H1 (cell line): ENCODE data around the gene CEP72. TPM values are rescaled to one million over a fixed set of nuclear protein-coding genes. Genes with fewer than 3 reads are reported as not detected.

Experiments
- BCL11A ChIP-seq, 2 experiments: IDR thresholded peaks; one replicate each; pipeline ENCODE4 v1.6.1; 2011; ENCODE audit warnings: low read depth in 2 of 2, low read length in 2 of 2, mild to moderate bottlenecking in 2 of 2
- BRCA1 ChIP-seq: IDR thresholded peaks from 2 replicates; pipeline ENCODE4 v1.6.1; 2012; ENCODE audit warnings: low read depth, low read length, improper control_type of control experiment
- CHD2 ChIP-seq: IDR thresholded peaks from 2 replicates; pipeline ENCODE4 v1.6.1; 2012; ENCODE audit warnings: low read length, improper control_type of control experiment
- CTCF ChIP-seq, 3 experiments: IDR thresholded peaks; 1 replicate in 2 of 3; 2 replicates in 1 of 3; pipeline versions ENCODE4 v1.5.1 to v1.6.1; 2011; ENCODE audit warnings: low read length in 3 of 3, mild to moderate bottlenecking in 3 of 3, inconsistent platforms in 2 of 3, low read depth in 1 of 3, moderate library complexity in 1 of 3; ENCODE audit not compliant: insufficient read depth in 1 of 3; ENCODE audit errors: control extremely low read depth in 1 of 3
- JUND ChIP-seq: IDR thresholded peaks from 2 replicates; pipeline ENCODE4 v1.6.1; 2011; ENCODE audit warnings: mild to moderate bottlenecking, improper control_type of control experiment, low read length
- polyA plus RNA-seq, 7 experiments: library from polyadenylated mRNA; depleted of rRNA in 3 of 7; stranded (reverse) in 5 of 7; unstranded in 2 of 7; fragments of >200 nt in 5 of 7; fragments of 200-250 nt in 2 of 7; gene quantifications; 1 replicate in 5 of 7; 2 replicates in 1 of 7; 4 replicates in 1 of 7; pipeline versions ENCODE4 v1.2.1 to v1.2.3, GENCODE V29; 2011 to 2013; ENCODE audit warnings: missing spikeins in 2 of 7, mixed read lengths in 2 of 7
- total RNA-seq: library from RNA; stranded (reverse); fragmentation: NEBNext Ultra II Directional; extraction: Animal tissue kit (Norgen Biotek cat#: 25700); gene quantifications from 2 replicates; pipeline ENCODE4 v1.2.1, GENCODE V29; 2021

Gene CEP72
- total and polyA plus RNA-seq, 2 of the 8 experiments (the other 6 are each of a cell fraction or from before 2014, with no cell fraction given) = 13.1 to 19.6 TPM

DNA sequence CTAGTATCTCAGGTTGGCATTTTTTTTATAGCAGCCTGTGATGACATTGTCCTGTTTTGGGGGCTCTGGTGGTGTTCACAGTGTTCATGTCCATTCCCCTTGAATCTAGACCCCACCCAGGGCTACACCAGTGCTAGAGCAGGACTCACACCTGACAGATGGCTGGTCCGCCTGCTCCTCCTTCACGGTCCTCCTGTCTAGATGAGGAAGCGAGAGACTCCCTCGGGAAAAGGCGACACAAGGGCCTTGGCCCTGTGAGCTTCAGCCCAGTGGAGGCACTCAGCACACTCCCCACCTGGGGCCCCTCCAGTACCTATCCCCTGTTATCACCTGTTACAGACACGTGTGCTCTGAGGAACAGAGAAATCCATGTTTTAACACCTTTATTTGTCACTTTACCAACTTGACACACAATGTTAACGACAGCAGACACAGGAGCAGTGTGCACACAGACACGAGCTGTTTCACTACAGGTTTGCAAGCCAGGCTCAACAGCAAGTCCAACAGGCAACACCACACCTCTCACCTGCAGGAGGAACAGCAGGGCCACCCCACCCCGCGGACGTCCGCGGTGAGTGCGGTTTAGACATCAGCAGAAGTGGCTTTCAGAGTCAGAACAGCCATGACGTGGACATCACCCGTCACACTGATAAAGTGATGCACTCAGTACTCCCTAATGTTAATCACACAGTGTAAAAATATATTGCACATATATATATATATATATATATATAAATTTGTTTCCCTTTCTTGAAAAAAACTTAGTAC, 47.5 kb downstream of the CEP72 start (continued):
- TF ChIP-seq CTCF (IDR thresholded peaks at IDR 0.05; ENCODE audit: control extremely low read depth in 1 of 3, insufficient read depth in 1 of 3, low read depth in 1 of 3, low read length in 3 of 3) (no peak), JUND (no peak), CHD2 (no peak), BCL11A (IDR thresholded peaks at IDR 0.05; ENCODE audit: low read depth in 2 of 2, low read length in 2 of 2) (no peak), BRCA1 (no peak)
